CD14-positive monocyte (primary cell): Measurements from ENCODE around the gene PANK2. TPM values are rescaled to one million over a fixed set of nuclear protein-coding genes. Genes with fewer than 3 reads are reported as not detected.

Source experiments
- DNase-seq, 3 donors: peaks; one replicate each; pipeline ENCODE4 v3.0.0-alpha.2; 2011 to 2022
- H2AFZ ChIP-seq: 2 replicates; pipeline ENCODE4 v1.6.0; 2012; ENCODE audit warnings: mild to moderate bottlenecking, low read depth, low read length, inconsistent platforms; ENCODE audit not compliant: insufficient read depth, poor library complexity, severe bottlenecking
- H3K27ac ChIP-seq, 2 donors: 1 replicate in 1 of 2; 2 replicates in 1 of 2; pipeline ENCODE4 v1.5.1; 2012 to 2013; ENCODE audit warnings: low read length in 2 of 2, control low read depth in 1 of 2, inconsistent platforms in 1 of 2, low read depth in 1 of 2, mild to moderate bottlenecking in 1 of 2
- H3K27me3 ChIP-seq, 2 donors: one replicate each; pipeline versions ENCODE4 v1.6.0 to v1.6.1; 2011 to 2013; ENCODE audit warnings: low read length in 2 of 2; ENCODE audit not compliant: control insufficient read depth in 2 of 2, insufficient read depth in 2 of 2
- H3K36me3 ChIP-seq, 2 donors: replicated peaks in 1 of 2; 1 replicate in 1 of 2; 2 replicates in 1 of 2; pipeline versions ENCODE4 v1.5.1 to v1.6.1; 2012 to 2013; ENCODE audit warnings: low read length in 2 of 2, control low read depth in 1 of 2, inconsistent platforms in 1 of 2, mild to moderate bottlenecking in 1 of 2; ENCODE audit not compliant: insufficient read depth in 2 of 2, control insufficient read depth in 1 of 2
- H3K4me1 ChIP-seq, 2 donors: 1 replicate in 1 of 2; 2 replicates in 1 of 2; pipeline versions ENCODE4 v1.5.1 to v1.6.1; 2012 to 2013; ENCODE audit warnings: low read length in 2 of 2, control low read depth in 1 of 2, inconsistent platforms in 1 of 2, mild to moderate bottlenecking in 1 of 2, moderate library complexity in 1 of 2; ENCODE audit not compliant: insufficient read depth in 2 of 2, control insufficient read depth in 1 of 2
- H3K4me2 ChIP-seq: replicated peaks from 2 replicates; pipeline ENCODE3; 2012; ENCODE audit warnings: low read length, moderate library complexity, mild to moderate bottlenecking; ENCODE audit not compliant: poor library complexity, severe bottlenecking; ENCODE audit errors: extremely low read depth
- H3K4me3 ChIP-seq, 3 experiments: fragments of 200-600 bp in 1 of 3; sonication (generic) in 1 of 3; replicated peaks in 1 of 3; 1 replicate in 2 of 3; 2 replicates in 1 of 3; pipeline ENCODE4 v1.5.1; 2011 to 2013; ENCODE audit warnings: low read length in 3 of 3, mild to moderate bottlenecking in 3 of 3, control low read depth in 2 of 3, low read depth in 2 of 3, inconsistent platforms in 1 of 3, moderate library complexity in 1 of 3
- H3K79me2 ChIP-seq: 2 replicates; pipeline ENCODE4 v1.6.0; 2012; ENCODE audit warnings: mild to moderate bottlenecking, control low read depth, inconsistent platforms, low read length, moderate library complexity; ENCODE audit not compliant: insufficient read depth
- H3K9ac ChIP-seq: 2 replicates; pipeline ENCODE4 v1.6.0; 2017; ENCODE audit warnings: low read length, mild to moderate bottlenecking; ENCODE audit not compliant: insufficient read depth, poor library complexity, severe bottlenecking
- H3K9me3 ChIP-seq, 2 donors: replicated peaks in 1 of 2; 1 replicate in 1 of 2; 2 replicates in 1 of 2; pipeline versions ENCODE4 v1.5.1 to v1.6.1; 2012 to 2013; ENCODE audit warnings: low read length in 2 of 2, control low read depth in 1 of 2; ENCODE audit not compliant: control insufficient read depth in 1 of 2, insufficient read depth in 1 of 2
- H4K20me1 ChIP-seq: 2 replicates; pipeline ENCODE4 v1.6.0; 2012; ENCODE audit warnings: mild to moderate bottlenecking, low read length, control low read depth, moderate library complexity; ENCODE audit not compliant: insufficient read depth
- H3K27ac Mint-ChIP-seq, 7 donors: one replicate each; pipeline ENCODE4 v1.8.0; 2020; ENCODE audit warnings: mild to moderate bottlenecking in 7 of 7, mixed read lengths in 7 of 7, moderate library complexity in 6 of 7, inconsistent platforms in 2 of 7
- H3K27me3 Mint-ChIP-seq, 3 donors: one replicate each; pipeline ENCODE4 v1.8.0; 2021 to 2022; ENCODE audit warnings: low read depth in 3 of 3, mild to moderate bottlenecking in 3 of 3, mixed read lengths in 3 of 3, moderate library complexity in 3 of 3, inconsistent platforms in 1 of 3
- H3K36me3 Mint-ChIP-seq, 2 donors: one replicate each; pipeline ENCODE4 v1.8.0; 2020; ENCODE audit warnings: mixed read lengths in 2 of 2, inconsistent platforms in 1 of 2, mild to moderate bottlenecking in 1 of 2
- H3K4me1 Mint-ChIP-seq: one replicate; pipeline ENCODE4 v1.8.0; 2020; ENCODE audit warnings: mild to moderate bottlenecking, mixed read lengths
- H3K4me3 Mint-ChIP-seq, 2 donors: one replicate each; pipeline ENCODE4 v1.8.0; 2020; ENCODE audit warnings: mild to moderate bottlenecking in 2 of 2, mixed read lengths in 2 of 2, moderate library complexity in 1 of 2
- H3K9me3 Mint-ChIP-seq, 7 donors: one replicate each; pipeline ENCODE4 v1.8.0; 2020 to 2022; ENCODE audit warnings: mixed read lengths in 7 of 7, mild to moderate bottlenecking in 6 of 7, moderate library complexity in 6 of 7, inconsistent platforms in 2 of 7
- CTCF ChIP-seq: fragments of 200-600 bp; IDR thresholded peaks from one replicate; pipeline ENCODE4 v1.8.0; 2022; ENCODE audit warnings: antibody characterized with exemption, mild to moderate bottlenecking
- WGBS: methylation state at CpG from one replicate; pipeline ENCODE4 v1.1.5; 2013; ENCODE audit warnings: missing lambda C conversion rate; ENCODE audit not compliant: insufficient coverage; 5-methylcytosine and 5-hydroxymethylcytosine counted together
- intact Hi-C, 2 donors: fragments of 100-400 bp; cut with micrococcal nuclease; formaldehyde crosslinking; loops; one replicate each; pipeline versions ENCODE4 v1.15.0 to v1.15.1; 2023
- polyA plus RNA-seq, 3 donors: library from polyadenylated mRNA; depleted of rRNA in 1 of 3; unstranded in 2 of 3; stranded (reverse) in 1 of 3; fragments of 300-500 nt in 2 of 3; fragments of >200 nt in 1 of 3; fragmentation: Illumina TruSeq in 2 of 3; gene quantifications; 1 replicate in 2 of 3; 2 replicates in 1 of 3; pipeline ENCODE4 v1.2.3, GENCODE V29; 2012 to 2021

Gene PANK2
- polyA plus RNA-seq, 3 donors, result 36.8 to 65.7 (median 48.0) TPM

DNA sequence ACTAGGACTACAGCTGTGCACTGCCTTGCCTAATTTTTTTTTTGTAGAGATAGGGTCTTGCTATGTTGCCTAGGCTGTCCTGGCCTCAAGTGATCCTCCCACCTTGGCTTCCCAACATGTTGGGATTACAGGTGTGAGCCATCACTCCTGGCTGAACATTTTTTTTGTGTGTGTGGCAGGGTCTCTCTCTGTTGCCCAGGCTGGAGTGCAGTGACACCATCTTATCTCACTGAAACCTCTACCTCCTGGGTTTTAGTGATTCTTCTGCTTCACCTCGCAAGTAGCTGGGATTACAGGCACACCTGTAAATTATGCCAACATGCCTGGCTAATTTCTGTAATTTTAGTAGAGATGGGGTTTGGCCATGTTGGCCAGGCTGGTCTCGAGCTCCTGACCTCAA lies 25.3 kb downstream of the PANK2 start:
- Histone ChIP-seq H3K27ac (peak overlapping the region in 1 of 2 donors; percentile 26), H3K36me3 (peaks cover 88 to 97% of the 10 kb centered on the region in 2 donors), H3K27me3 (no peaks in the 10 kb centered on the region), H2AFZ (no peak overlapping the region), H3K4me3 (no peak overlapping the region), H4K20me1 (peaks cover 97% of the 10 kb centered on the region), H3K79me2 (peaks cover 97% of the 10 kb centered on the region), H3K9me3 (no peaks in the 10 kb centered on the region), H3K4me1 (no peaks in the 10 kb centered on the region), H3K9ac (no peak overlapping the region), H3K4me2 (no peak overlapping the region)
- 100% methylated on average over 1 of the region's 2 CpGs for WGBS
- intact Hi-C loops, result no loop called here
- H3K27me3 Mint-ChIP-seq, result no peaks in the 10 kb centered on the region
- no peak for DNase-seq
- no peak overlapping the region for H3K4me3 Mint-ChIP-seq
- H3K9me3 Mint-ChIP-seq, result no peaks in the 10 kb centered on the region
- H3K27ac Mint-ChIP-seq, result peak overlapping the region in 4 of 7 donors; percentile 1 to 74 (median 36)
- TF ChIP-seq CTCF, result no peak
- H3K36me3 Mint-ChIP-seq, result peaks cover 79 to 95% of the 10 kb centered on the region in 2 donors
- H3K4me1 Mint-ChIP-seq, result peaks cover 5% of the 10 kb centered on the region

- Mint-ChIP-seq H3K36me3 (peaks cover 78 to 93% of the 10 kb centered on the region in 2 donors), H3K4me3 (no peak overlapping the region), H3K27ac (peak overlapping the region in 2 of 7 donors; percentile 7 to 32), H3K9me3 (no peaks in the 10 kb centered on the region), H3K27me3 (no peaks in the 10 kb centered on the region), H3K4me1 (peaks cover 5% of the 10 kb centered on the region)
- Histone ChIP-seq H3K27me3 (no peaks in the 10 kb centered on the region), H3K79me2 (peaks cover 97% of the 10 kb centered on the region), H3K4me2 (no peak overlapping the region), H2AFZ (no peak overlapping the region), H3K9me3 (no peaks in the 10 kb centered on the region), H3K27ac (peak overlapping the region in 1 of 2 donors; percentile 4), H4K20me1 (peaks cover 97% of the 10 kb centered on the region), H3K4me1 (no peaks in the 10 kb centered on the region), H3K4me3 (no peak overlapping the region), H3K36me3 (peaks cover 84 to 97% of the 10 kb centered on the region in 2 donors), H3K9ac (no peak overlapping the region)
- TF ChIP-seq CTCF, result no peak
- DNase-seq, result no peak
- intact Hi-C loops, result no loop called here
- 100% methylated on average over 1 of the region's 2 CpGs for WGBS
Measured at GRCh38 chr20:3915691-3916090, 26.5 kb downstream of the PANK2 start.
